GM18505 (cell line): ENCODE data around the gene CIDEB.

Experiments
- ATAC-seq: cut with Tn5 transposase; IDR thresholded peaks from one replicate; pipeline ENCODE4 v1.9.1; 2021; ENCODE audit not compliant: unreplicated experiment
- POLR2A ChIP-seq: IDR thresholded peaks from 4 replicates; pipeline ENCODE4 v1.6.1; 2011; ENCODE audit warnings: borderline replicate concordance; ENCODE audit not compliant: insufficient read depth, insufficient read length; ENCODE audit errors: extremely low read depth

The CIDEB gene

GRCh38 chr14:24282736-24283135, 25.0 kb downstream of the CIDEB start:
- TF ChIP-seq POLR2A: no peak
- no peak for ATAC-seq

GRCh38 chr14:24281636-24282035, 26.1 kb downstream of the CIDEB start:
- TF ChIP-seq POLR2A: no peak
- no peak for ATAC-seq

- no peak for TF ChIP-seq POLR2A
- no peak for ATAC-seq
Observed at GRCh38 chr14:24280797-24281460, 26.8 kb downstream of the CIDEB start.

DNA sequence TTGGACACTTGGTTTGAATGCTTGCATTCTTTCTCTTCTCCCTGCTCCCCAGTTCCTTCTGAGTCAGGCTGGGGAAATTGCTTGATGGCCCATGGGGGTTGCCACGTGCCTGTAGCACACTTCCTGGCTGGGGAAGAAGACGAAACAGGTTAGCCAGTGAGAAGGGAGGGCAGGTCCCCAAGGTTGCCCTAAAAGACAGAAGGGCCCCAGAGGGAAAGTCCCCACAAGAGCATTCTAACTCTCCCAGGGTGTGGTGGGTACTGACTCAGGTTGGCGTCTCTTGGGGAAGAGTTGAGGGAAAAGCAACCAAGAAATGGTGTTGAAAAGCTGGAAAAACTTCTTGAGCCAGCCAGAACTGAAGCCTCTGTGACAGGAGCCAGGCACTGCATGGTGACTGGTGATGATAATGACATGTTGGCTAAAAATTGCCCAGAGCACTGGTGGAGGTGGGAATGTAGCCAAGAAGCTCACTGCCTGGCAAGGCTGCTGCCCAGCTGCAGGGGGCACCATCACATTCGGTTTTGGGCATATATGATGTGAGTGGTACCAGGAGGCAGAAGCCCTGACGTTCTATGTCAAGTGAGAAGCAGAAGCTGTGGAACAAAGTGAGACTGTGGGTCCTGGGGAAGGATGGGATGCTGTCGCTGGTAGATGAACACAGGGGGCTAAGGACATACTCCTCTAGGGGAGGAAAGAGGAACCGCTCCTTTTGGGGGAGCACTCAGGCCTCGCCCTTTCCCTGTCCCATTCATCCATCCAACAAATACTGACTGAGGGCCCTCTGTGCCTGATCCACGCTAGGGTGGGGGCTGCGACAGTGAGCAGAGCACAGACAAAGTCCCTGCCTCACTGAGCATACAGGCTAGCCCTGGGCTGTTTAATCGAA, 28.2 kb downstream of the CIDEB start:
- TF ChIP-seq POLR2A: no peak
- peak; percentile 57 for ATAC-seq

GRCh38 chr14:24278424-24278823, 29.4 kb downstream of the CIDEB start:
- no peak for ATAC-seq
- TF ChIP-seq POLR2A: no peak

GRCh38 chr14:24277606-24278321, 30.0 kb downstream of the CIDEB start:
- no peak for TF ChIP-seq POLR2A
- ATAC-seq: no peak

DNA sequence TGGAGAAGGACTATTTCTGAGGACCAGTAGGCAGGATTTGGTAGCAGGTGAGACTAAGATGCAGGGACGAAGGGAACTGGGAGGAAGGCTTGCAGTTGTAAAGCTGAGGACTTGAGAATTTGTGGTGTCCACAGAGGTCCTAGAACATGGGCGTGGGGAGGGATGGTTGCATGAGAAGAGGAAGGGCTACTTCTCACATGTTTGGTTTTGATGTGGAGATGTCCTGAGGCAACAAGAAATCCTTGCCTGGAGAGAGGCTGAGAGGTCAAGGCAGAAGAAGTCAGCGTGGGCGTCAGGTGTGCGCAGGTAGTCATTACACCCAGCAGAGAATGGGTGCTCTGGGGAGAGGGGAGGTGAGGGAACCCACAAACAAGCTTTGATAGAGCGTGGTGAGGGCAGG, 30.7 kb downstream of the CIDEB start:
- TF ChIP-seq POLR2A: no peak
- no peak for ATAC-seq

DNA sequence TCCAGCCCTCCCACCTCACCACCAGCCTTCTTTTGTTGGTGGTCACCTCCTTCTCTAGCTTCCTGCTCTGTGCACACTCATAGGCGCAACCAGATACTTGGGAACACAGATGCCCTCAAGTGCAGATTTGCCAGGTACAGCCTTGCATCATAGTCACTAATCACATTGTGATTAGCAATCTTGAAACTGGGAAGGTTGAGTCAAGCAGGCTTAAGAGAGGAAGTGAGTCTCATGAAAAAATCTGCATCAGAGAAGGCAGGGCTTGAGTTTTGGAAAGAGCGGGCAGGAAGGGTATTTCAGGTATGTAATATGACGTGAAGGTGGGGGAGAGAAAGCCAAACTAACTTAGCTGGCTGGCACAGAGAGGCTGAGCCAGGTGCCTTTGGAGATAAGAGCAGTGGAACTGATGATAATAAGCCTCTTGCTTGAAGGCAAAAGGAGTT, 33.7 kb downstream of the CIDEB start:
- peak; percentile 39 for ATAC-seq
- peak; percentile 42 for TF ChIP-seq POLR2A

GRCh38 chr14:24273422-24273998, 34.3 kb downstream of the CIDEB start:
- TF ChIP-seq POLR2A: no peak
- no peak for ATAC-seq

DNA sequence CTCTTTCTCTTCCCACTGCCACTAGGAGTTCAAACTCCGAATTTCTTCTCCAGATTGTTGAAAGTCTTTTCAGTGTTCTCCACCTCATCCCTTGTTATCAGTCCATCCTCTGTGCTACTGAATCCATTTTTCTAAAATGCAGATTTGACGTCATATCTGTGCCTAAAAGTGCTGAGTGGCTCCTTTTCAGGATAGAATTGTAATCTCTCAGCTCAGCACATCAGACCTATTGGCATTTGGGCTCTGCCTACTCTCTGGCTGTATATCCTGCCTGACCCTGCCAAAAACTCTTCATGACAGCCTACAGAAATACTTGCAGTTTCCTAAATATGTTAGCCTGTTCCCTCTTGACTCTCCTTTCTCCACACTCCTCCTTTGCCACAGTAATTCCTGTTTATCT, 35.3 kb downstream of the CIDEB start:
- no peak for TF ChIP-seq POLR2A
- no peak for ATAC-seq

- no peak for ATAC-seq
- no peak for TF ChIP-seq POLR2A
Observed at GRCh38 chr14:24271834-24272263, 35.9 kb downstream of the CIDEB start.

DNA sequence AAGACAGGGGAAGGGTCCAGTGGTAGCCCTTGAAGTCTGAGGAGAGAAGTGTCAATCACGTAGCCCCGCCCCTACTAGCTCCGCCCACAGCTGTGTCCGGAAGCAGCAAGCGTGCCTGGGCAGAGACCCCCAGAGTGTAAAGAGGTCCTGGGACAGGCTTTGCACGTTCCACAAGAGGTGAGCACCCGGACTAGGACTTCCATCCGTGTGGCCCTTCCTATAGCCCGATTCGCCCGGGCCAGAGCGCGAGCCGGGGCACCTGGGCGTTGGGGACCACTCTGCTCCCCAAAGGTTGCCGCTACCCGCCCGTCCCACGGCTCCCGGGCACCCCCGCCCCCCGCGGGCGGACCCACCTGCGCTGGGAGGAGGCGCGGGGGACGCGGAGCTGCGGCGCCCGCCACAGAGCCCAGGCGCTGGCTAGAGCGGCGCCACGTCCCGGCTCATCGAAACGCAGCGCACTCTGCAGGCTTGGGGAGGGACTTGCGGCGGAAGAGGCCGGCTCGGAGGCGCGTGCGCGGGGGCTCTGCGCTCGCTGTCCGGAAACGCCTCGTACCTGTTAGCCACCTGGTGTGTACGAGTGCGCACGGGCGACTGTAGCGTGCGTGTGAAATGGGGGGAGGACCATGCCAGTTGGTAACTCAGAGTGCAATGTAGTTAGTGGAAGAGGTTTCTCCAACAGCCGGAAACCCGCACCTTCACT, 36.5 kb downstream of the CIDEB start, which contains the start of gene RABGGTA:
Gene RABGGTA (minus strand): TSS at position 464 of the 700 bp plus-strand sequence. CDS start 482 bp downstream, outside the sequence.
- ATAC-seq: peak; percentile 81
- peak; percentile 93 for TF ChIP-seq POLR2A

DNA sequence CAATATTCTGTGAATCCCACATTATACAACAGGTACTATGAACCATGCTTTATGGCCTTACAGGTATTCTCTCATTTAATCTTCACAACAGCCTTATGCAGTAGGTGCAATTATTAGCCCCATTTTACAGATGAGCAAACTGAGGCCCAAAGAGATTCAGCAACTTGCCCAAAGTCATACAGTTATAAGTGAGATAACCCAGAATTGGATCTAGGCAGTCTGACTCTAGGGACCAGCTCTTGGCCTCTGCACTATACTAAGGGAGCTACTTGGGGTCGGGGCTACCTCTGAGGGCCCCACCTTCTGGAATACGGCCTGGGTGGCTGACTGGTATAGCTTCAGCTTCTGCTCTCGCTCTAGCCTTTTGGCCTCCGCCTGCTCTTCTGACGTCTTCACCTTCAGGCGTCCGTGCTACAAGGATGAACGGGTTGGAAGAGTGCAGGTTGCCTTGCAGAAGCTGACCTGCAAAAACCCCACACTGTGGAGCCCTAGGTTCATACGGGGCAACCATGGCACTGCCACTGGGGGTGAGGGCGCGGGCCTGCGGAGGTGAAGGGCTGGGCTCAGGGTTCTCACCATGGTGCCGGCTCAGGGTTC, 37.1 kb downstream of the CIDEB start:
- no peak for ATAC-seq
- TF ChIP-seq POLR2A: no peak
